HG02938 (cell line): ENCODE data around the gene DNAAF5.
"Not testable (repeated sequence)": the region's sequence is repeated elsewhere in the genome, so short reads cannot be mapped to it uniquely, and the experiment has no call there.

Experiments
- ATAC-seq: cut with Tn5 transposase; IDR thresholded peaks from one replicate; pipeline ENCODE4 v1.9.1; 2021; ENCODE audit warnings: mild to moderate bottlenecking, moderate library complexity; ENCODE audit not compliant: unreplicated experiment

DNAAF5 gene

DNA sequence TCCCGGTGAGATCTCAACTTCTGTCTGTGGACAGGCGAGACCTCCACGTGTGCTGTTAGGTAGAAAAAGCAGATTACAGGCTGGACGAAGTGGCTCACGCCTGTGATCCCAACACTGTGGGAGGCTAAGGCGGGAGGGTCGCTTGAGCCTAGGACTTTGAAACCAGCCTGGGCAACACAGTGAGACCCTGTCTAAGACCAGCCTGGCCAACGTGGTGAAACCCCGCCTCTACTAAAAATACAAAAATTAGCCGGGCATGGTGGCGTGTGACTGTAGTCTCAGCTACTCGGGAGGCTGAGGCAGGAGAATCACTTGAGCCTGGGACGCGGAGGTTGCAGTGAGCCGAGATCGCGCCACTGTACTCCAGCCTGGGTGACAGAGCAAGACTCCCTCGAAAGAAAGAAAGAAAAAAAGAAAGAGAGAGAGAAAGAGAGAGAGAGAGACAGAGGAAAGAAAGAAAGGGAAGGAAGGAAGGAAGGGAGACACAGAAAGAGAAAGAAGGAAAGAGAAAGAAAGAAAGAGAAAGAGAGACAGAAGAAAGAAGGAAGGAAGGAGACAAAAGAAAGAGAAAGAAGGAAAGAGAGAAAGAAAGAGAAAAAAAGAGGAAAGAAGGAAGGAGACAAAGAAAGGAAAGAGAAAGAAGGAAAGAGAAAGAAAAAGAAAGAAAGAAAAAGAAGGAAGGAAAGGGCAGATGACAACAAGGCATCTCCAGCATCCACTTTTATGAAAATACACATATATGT is 76.2 kb downstream of the DNAAF5 start:
- no peak for ATAC-seq

DNA sequence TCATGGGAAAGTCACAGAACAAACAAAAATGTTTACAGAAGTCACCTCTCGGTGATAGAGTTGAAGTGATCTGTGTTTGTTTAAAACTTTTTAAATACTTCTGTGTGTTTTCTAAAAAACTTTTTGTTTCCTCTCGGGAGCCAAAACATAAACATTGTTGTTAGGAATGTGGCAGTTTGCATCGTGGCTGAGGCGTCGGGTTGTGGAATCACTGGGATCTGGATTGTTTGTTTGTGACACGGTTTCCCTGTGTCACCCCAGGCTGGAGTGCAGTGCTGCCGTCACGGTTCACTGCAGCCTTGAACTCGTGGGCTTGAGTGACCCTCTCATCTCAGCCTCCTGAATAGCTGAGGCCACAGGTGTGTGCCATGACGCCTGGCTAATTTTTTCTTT is 76.7 kb downstream of the DNAAF5 start:
- no peak for ATAC-seq

DNA sequence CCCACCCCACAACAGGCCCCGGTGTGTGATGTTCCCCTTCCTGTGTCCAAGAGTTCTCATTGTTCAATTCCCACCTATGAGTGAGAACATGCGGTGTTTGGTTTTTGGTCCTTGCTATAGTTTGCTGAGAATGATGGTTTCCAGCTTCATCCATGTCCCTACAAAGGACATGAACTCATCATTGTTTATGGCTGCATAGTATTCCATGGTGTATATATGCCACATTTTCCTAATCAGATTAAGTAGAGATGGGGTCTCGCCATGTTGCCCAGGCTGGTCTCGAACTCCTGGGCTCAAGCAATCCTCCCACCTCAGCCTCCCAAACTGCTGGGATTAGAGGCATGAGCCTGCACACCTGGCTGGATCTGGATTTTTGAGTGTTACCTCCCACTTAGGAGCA is 77.3 kb downstream of the DNAAF5 start:
- not testable (repeated sequence) for ATAC-seq

DNA sequence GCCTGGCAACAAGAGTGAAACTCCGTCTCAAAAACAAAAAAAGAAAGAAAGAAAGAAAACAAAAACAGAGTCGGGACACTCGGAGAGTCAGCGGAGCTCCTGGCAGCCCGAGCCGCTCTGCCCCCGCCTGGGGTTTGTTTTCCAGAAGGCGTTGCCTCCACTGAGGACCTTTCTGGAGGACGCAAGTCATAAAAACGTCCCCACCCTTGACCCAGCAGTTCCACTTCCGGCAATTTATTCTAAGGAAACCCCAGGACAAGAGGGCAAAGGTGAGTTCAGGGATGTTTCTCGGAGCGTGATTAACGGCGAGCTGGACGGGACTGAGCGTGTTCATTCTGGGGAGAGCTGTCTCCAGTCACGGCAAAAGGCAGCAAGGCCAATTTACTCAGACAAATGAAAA is 78.8 kb downstream of the DNAAF5 start:
- no peak for ATAC-seq

DNA sequence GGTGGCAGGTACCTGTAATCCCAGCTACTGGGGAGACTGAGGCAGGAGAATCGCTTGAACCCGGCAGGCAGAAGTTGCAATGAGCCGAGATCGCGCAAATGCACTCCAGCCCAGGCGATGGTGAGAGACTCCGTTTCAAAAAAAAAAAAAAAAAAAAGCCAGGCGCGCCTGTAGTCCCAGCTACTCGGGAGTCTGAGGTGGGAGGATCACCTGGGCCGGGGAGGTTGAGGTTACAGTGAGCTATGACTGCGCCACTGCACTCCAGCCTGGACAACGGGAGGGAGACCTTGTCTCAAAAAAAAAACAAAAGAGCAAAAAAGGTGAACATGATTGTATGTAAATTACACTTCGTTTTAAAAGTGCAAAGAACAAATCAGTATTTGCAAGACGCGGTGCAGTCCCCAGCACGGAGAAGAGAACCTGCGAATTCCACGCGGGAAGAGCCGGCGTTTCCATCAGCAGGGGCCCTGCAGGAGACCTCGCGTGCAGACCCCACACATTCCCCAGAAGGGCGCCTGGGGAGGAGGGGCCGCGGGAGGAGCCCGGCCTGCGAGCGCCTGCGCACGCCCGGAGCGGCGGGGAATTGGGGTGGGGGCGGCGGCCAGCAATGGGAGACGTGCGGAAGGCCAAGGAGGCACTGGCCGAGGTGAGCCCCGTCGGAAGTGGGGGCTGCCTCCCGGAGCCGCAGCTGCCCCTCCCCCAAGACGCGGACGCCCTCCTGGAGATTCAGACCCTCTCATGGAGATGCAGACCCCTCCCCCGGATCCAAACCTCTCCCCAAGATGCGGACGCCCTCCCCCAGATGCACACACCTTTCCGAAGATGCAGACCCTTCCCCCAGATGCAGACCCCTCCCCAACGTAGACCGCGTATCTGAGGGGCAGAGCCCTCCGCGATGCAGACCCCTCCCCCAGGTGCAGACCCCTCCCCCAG is 89.1 kb downstream of the DNAAF5 start:
- no peak for ATAC-seq

DNA sequence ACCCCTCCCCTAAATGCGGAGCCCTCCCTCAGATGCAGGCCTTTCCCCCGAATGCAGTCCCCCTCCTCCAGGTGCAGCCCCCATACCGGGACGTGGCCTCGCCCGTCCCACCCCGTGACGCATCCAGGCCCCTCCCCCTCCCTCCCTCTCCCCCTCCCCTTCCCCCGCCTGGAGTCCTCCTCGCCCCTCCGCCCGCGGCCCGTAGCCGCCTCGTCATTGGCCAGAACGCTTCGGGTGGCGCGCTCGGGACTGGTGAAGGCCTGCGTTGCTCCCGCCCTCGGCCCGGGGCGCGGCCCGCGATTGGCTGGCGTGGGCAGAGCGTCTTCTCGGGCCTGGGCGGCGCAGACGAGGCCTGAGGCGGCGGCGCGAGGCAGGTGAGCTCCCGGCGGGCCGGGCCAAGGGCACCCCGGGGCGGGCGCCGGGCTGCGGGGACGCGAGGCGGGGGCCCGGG is 89.8 kb downstream of the DNAAF5 start:
- peak; percentile 77 for ATAC-seq

DNA sequence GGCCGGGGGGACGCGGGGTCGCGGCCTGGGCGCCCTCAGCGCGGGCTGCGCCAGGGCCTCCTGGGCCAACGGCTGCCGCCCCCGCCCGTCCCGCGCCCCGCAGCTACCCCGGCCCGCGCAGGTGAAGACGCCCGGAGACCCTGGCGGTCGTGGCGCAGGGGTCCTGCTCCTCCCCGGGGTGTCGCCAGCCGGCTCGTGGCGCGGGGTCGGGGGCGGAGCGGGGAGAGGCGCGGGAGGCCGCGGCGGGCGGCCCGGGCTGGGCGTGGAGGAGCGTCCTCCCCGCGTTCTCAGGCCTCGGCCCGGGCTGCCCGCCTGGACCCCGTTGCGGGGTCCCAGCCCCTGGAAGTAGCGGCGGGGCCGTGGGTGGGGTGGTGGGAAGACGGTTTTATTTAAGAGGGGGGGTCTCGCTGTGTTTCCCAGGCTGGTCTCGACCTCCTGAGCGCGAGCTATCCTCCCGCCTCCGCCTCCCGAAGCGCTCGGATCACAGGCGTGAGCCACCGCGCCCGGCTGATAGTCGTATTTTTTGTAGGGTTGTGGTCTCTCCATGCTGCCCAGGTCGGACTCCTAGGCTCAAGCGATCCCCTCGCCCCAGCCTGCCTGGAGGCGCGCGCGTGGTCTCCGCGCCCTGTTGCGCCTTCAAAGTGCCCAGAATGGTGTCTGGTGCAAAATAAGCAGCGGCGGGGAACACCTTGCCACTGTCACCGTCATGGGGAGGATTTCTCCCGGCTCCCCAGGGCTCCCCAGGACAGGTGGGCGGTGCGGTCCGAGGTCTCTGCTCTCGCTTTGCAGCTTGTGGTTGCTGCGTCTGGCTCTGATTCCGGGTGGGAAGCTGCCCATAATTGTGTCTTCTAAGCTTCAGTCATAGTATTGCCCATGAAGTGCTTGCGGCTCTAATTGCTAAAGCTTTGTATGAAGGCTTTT is 90.5 kb downstream of the DNAAF5 start:
- ATAC-seq: no peak

DNA sequence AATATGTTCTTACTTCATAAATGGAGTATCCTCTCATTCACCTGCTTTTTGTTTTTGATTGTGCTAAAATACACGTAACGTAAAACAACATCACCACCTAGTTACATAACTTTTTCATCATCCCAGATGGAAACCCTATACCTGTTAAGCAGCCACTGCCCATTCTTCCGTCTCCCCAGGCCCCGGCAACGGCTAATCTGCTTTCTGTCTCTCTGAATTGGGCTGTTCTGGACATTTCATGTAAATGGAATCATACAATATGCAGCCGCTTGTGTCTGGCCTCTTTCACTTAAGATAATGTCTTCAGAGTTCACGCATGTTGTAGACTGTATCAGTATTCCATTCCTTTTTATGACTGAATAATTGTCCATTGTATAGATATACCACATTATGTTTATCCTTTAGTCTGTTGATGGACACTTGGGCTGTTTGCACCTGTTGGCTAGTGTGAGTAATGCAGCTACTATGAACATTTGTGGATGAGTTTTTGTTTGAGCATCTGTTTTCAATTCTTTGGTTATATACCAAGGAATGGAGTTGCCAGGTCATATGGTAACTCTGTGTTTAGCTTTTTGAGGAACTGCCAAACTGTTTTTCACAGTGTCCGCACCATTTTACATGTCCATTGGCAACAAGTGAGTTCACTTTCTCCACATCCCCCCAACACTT is 91.7 kb downstream of the DNAAF5 start:
- ATAC-seq: no peak

DNA sequence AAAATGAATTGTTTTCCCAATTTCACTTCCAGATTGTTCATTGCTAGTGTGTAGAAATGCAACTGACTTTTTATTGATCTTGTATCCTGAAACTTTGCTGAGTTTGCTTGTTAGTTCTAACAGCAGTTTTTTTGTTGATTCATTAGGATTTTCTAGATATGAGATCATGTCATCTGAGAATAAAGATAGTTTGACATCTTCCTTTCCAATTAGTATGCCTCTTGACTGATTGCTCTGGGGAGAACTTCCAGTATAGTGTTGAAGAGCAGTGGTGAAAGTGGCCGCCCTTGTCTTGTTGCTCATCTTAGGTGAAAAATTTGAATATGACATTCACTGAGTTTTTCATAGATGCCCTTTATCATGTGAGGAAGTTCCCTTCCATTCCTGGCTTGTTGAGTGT is 93.8 kb downstream of the DNAAF5 start:
- ATAC-seq: no peak

DNA sequence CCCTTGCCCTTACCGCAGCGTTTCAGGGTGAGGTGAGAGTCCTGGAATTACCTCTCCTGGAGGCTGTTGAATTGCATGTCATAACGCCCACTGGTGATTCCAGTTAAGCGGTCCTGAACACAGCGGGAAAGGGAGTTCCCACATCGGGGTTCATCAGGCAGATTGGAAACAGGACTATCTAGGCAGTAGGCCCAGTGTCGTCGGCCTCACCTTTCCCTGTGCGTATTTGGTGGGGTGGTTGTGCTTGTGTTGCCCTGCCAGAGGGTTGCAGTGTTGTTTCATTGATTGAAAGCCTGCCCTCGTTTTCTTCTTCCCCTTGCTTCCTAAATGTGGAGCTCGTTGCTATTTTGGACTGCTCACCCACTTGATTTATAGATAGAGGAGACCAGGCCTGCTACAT is 95.2 kb downstream of the DNAAF5 start:
- ATAC-seq: no peak

DNA sequence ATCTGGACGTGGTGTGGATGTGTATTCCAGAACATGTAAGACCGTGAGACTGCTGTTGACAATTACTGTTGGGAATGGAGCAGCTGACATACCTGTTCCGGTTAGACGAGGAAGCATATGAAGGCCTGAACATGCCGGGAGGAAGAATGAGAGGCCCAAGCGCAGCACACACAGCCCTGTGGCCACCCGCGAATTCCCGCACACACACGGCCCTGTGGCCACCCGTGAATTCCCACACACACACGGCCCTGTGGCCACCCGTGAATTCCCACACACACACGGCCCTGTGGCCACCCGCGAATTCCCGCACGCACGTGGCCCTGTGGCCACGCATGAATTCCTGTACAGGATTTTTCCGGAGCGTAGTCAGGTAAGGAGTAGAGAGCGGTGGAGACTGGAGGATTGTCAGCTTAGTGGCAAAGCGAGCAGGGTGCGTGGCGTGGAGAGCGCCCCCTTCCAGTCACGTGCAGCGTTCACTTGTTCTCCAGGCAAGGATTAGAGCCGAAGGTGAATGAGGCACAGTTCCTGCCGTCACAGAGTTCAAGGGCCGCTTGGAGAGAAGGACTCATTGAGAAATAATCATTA is 96.3 kb downstream of the DNAAF5 start:
- no peak for ATAC-seq

DNA sequence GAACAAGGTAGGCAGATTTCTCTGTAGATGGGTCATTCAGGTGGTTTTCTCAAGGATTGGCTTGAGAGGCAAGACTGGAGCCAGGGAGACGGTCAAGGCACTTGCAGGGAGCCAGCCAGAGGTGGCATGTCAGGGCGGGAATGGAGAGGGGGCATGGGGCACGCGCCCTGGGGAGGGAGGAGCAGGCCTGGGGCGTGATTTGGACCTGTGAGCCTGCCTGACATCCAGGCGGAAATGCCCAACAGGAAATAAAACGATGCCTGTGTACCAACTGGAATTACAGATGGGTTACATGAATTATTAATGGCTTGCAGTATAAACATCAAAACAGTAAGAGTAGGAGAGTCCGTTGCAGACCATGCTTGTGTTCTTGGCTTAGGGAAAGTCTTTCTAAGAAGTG is 97.2 kb downstream of the DNAAF5 start:
- no peak for ATAC-seq

DNA sequence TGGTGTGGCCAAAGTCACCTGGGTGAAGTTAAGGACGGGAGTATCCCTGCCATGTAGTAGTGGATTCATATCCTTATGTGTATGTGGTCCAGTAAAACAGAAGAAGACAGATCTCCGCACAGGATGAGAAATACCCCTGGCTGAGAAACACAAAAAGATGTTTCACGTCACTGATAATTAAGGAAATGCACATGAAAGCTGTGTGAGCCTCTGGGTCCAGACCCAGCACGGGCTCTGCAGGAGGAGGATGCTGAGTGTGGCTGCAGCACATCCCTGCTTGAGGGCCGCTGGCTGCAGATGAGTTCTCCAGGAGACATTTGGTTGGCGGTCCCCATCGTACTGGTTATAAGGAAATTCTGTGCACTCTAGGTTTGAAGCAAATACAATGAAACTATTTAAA is 97.6 kb downstream of the DNAAF5 start:
- ATAC-seq: no peak

DNA sequence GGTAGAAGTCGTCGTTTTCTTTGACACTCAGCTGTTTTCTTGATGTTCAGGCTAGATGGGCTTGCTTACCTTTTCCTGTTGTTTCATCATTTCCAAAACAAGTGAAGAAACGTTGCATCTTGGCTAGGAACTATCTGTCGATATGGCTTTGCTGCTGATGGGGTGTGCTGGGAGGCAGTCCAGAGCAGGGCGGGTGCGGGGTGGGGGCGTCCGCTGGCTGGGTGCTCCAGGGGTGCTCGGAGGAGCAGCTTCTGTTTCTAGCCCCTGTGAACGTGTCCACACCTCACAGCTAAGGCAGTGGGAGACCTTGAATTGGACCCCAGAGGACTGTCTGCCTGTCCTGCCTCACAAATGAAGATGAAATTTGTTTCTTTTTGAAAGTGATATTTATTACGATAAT is 98.2 kb downstream of the DNAAF5 start:
- no peak for ATAC-seq

DNA sequence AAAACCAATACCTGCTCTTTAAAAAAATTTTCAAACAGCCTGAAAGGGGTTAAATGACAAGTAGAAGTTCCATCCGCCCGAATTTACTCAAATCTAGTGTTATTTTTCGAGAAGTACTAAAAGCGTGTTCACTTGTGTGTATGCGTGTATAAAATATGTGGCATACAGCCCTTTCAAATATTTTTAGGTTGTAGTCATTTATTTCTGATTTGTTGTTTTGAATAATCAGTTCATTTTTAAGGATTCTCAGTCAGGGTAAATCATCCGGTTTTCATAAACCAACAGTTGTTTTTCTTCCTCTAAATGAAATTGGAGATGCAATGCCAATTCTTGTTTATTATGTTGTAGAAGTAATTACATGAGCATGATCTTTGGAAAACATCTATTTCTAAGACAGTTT is 98.9 kb downstream of the DNAAF5 start:
- no peak for ATAC-seq

DNA sequence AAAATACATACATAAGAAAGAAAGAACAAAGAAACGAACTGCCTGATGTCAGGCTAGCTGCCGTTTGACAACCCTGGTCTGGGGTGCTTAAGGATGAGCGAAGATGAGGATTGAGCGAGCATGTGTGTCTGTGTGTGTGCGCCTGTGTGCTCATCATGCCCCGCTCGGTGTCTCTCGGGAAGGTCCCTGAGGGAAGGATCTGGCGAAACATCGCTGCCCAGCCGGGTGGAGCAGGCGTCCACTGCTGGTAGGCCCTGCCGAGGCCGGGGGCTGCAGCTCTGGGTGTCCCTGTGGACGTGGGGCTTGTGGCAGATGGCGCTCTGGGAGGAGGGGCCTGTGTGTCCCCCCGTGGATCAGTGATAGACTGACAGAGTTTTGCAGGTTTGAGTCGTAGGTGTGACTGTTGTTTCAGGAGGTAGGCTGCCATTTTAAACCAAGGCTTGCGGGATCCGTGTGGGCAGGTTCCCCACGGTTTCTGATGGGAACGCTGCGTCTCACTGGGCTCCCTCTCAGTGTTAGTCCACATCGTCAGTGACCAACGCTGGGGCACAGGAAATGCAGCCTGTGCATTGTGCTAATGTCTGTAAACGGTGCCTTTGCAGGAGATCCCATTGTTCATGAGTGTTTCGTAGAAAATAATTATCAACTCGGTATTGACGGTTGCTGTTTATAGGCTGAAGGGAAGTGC is 99.9 kb downstream of the DNAAF5 start:
- no peak for ATAC-seq

DNA sequence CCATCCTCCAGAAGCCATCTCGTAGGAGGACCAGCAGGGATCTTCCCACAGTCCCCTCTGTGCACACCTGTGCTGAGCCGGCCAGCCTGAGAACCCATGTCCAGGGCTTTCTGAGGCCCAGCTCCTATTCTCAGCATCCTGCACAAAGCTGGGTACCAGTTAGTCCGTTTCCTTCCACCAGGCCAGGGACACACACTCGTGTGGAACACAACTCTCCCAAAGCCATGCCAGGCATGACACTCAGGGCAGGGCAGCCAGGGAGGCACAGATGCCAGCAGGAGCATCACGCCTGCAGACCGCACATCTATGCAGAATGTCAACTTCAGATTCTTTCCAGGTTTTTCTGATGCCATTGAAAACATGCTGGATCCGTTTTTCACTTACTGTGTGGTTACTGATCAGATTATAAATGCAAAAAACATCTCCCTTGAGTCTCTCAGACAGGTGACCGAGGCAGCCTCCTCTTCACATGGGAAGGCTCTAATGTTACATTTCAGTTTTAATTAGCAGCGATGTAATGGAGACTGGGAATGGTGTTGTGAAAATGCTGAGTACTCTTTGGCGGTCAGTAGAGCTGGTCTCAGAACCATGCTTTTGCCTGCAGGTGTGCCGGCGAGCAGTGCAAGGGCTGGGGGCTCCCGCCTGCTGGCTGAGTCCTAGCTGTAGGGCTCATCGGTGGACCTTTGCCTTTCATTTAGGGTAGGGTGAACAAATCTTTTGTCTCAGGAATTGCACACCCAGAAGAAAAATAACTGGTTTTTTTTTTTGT is 102.5 kb downstream of the DNAAF5 start:
- no peak for ATAC-seq

DNA sequence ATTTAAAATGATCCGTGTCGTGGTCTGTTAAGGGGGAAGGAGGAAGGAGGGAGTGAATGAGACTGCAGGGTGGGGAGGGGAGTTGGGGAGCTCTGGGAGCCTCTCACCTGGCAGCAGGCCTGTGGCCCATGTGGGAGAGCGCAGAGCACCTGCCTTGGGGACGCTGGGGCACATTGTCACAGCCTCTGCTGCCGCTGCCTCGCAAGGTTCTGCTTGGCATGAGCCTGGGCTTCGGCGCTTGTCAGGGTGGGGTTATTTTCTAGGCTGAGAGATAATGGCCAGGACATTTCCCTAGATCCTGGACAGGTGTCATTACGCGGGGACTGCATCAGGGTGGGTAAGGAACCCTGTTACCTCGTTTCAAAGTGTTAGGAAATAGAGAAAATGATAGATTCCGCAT is 103.6 kb downstream of the DNAAF5 start:
- ATAC-seq: no peak
